ENCODE data around the gene DGKI. TPM values are rescaled to one million over a fixed set of nuclear protein-coding genes. Genes with fewer than 3 reads are reported as not detected.
"Not testable (repeated sequence)": the region's sequence is repeated elsewhere in the genome, so short reads cannot be mapped to it uniquely, and the experiment has no call there.

The DGKI gene
- total RNA-seq, 1 experiment from 2014 or later, result 21.6 TPM

- no peak for DNase-seq (ENCODE audit: low read depth)
Observed at GRCh38 chr7:137836113-137836509, 10.7 kb downstream of the DGKI start.

GRCh38 chr7:137835486-137836112, 11.2 kb downstream of the DGKI start:
- DNase-seq (ENCODE audit: low read depth), result no peak

DNA sequence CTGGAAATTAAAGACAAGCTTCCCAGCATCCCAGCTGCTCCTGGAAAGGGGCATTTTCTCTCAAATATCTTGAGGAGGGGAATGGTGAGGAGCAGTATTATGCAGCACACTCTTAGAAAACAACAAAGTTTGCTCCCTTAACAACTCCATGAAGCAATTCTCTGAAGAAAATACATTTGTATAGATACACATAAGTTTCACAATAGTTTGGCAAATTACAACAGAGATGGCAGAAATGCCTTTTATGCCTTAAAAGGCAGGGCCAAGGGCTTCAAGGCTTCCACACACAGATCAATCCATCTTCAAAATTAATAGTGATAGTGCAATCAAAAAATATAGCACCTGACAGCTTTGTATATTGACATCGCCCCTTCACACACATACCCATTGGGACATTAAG, 12.2 kb downstream of the DGKI start:
- DNase-seq (ENCODE audit: low read depth), result no peak

DNA sequence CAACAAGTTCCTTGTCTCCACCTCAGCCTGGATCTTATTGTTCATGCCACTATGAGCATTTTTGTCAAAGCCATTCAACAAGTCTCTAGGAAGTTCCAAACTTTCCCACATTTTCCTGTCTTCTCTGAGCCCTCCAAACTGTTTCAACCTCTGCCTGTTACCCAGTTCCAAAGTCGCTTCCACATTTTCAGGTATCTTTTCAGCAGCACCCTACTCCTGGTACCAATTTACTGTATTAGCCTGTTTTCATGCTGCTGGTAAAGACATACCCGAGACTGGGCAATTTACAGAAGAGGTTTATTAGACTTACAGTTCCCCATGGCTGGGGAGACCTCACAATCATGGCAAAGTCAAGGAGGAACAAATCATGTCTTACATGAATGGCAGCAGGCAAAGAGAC, 13.8 kb downstream of the DGKI start:
- not testable (repeated sequence) for DNase-seq (ENCODE audit: low read depth)

- no peak for DNase-seq (ENCODE audit: low read depth)
Observed at GRCh38 chr7:137832382-137832781, 14.4 kb downstream of the DGKI start.

- not testable (repeated sequence) for DNase-seq (ENCODE audit: low read depth)
Observed at GRCh38 chr7:137831555-137831954, 15.2 kb downstream of the DGKI start.

DNA sequence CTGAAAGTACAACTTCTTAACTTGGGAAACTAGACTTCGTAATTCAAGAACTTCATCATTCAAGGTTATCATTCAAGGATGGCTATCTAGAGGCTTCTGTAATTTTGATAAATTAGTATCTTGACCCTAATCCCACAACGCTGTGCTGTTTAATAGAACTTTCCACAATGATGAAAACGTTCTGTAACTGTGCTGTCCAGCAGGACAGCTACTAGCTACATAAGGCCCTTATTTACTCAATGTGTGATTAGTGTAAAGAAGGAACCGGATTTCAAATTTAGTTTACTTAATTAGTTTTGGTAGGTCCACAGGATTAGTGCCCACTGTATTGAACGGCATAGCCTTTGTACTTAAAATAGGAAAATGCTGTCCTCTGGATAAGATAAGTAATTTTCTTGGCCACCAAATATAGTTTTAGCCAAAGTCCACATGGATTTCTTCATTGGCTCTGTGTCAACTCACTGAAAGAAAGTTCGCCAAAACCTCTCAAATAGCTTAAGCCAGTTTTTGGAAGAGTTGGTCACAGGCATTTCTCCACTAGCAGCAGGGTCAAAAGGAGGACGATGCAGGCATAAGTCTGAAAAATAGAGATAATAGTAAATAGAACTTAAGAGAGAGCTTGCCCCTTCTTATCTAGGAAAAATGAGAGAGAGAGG, 17.3 kb downstream of the DGKI start:
- no peak for DNase-seq (ENCODE audit: low read depth)

DNA sequence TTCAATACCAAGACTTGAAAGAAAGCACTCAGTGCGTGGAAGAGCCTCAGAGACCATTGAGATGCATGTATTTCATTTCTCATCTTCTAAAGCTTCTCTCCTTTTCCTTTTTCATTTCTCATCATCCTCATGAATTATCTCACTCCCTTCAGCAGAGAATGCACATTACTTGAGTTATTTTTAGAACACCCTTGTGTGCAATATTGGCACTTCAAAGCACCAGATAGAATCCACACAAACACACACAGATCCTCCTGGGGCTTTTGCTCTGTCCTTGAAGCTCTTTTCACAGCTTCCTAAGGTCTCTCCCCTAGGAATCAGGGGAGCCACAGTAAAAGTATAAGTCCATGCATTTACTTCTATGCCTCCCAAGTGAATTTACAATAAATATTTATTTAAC, 18.3 kb downstream of the DGKI start:
- DNase-seq (ENCODE audit: low read depth), result no peak

- DNase-seq (ENCODE audit: low read depth), result no peak
Observed at GRCh38 chr7:137825489-137825888, 21.3 kb downstream of the DGKI start.

- no peak for DNase-seq (ENCODE audit: low read depth)
Observed at GRCh38 chr7:137820677-137821420, 25.9 kb downstream of the DGKI start.

DNA sequence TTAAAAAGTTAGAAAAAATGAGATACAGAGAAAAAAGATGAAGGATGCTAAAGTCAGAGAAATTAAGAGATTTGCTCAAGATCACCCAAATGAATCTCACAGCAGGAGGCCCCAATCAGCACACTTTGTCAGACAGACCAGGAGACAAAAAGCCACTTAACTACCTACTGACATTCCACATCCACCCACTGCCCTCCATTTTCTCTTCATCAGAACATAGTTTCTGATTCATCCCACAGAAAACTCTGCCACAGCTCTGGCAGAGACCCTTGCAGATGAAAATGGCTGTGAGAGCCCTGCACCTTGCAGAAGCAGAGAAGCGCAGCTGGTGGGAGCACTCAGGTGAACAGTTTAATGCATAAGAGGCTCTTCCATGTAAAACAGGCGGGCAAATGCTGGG, 26.6 kb downstream of the DGKI start:
- DNase-seq (ENCODE audit: low read depth), result no peak

DNA sequence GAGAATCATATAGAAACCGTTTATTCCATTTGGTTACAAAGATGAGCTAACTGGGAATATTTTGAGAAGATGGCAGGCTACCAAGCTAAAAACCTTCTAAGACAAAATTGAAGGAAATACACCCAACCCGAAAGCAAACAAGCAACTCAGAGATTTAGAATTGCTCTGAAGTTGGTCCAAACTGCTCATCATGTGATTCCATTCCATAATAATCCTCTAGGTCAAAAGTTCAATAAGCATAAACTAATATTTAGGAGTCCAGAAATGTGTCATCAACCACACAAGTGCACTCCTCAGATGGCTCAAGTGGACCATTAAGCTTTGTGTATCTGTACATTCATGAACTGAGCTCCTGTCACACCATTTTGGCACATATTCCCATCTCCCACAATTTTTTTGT, 28.7 kb downstream of the DGKI start:
- no peak for DNase-seq (ENCODE audit: low read depth)

GRCh38 chr7:137816696-137817320, 30.0 kb downstream of the DGKI start:
- DNase-seq (ENCODE audit: low read depth), result peak; percentile 12

GRCh38 chr7:137813541-137813940, 33.2 kb downstream of the DGKI start:
- no peak for DNase-seq (ENCODE audit: low read depth)

DNA sequence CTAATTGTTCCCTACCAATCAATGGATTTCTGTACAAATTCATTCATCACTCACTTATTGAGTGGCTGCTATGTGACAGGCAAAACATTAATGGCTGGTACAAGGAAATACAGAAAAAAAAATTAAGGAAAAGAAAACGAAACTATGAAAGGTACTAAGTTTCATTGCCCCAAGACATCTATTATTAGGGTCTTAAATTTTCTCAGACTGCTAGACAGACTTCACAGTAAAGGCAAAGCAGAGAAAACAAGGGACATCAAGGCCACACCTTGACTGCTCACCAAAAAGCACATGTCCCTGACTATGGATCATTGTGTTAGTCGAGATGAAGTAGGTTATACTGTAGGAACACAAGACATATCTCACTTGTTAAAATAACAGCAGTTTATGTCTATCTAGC, 36.5 kb downstream of the DGKI start:
- DNase-seq (ENCODE audit: low read depth), result no peak

DNA sequence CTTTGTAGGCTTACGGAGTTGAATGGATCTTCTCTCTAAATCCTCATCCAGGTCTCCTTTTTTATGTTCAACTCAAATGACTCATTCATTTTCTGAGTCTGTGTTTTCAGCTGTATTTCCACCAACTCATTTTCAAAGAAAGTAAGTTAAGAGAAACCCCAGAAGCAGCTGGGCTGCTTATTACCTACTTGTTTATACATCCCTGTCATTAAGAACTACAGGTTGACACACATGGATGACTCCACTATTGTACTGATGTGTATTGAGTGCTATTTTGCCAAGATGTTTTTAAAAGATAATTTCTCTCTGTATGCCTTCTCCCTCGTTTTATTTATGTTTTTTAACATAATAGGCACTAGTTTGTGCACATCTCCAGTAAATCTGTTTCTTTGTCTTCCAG, 41.9 kb downstream of the DGKI start:
- no peak for DNase-seq (ENCODE audit: low read depth)

DNA sequence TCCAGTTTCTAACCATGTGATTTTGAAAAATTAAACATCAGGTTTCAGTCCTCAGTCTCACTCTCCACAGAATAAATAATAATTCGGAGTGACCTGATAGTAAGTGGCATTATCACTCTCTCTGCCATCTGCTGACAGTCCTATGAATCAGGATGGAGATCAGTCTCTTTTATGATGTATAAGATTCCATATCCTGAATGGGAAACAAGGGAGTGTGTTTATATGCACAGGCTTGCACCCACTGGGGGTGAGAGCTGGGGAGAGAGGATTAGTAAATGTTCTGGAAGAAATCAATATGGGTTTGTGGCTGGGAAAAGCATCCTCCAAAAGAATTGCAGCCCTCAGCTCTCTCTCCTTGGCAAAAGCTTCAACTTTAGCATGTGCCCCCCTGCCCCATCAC, 45.3 kb downstream of the DGKI start:
- no peak for DNase-seq (ENCODE audit: low read depth)

- DNase-seq (ENCODE audit: low read depth), result peak; percentile 90
Observed at GRCh38 chr7:137801003-137801402, 45.8 kb downstream of the DGKI start.

- DNase-seq (ENCODE audit: low read depth), result no peak
Observed at GRCh38 chr7:137798073-137798763, 48.6 kb downstream of the DGKI start.

- DNase-seq (ENCODE audit: low read depth), result no peak
Observed at GRCh38 chr7:137795211-137795610, 51.6 kb downstream of the DGKI start.

DNA sequence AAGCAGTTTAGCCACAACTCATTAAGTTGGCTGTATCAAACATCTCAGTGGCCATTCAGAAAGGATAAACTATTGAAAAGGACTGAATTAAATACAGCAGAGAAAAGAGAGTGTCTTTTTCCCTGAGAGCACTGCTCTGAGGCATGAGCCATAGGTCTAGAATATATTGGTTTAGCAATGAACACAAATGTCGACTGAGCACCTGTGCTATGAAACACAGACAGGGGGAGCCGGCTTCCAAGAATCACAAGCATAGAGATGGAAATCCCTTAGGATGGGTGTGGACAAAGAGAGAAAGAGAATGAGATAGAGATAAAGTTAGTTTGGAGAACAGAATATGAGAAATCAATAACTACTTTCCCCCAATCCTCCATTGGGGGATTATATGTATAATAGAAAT, 54.8 kb downstream of the DGKI start:
- no peak for DNase-seq (ENCODE audit: low read depth)

GRCh38 chr7:137790828-137791227, 55.9 kb downstream of the DGKI start:
- DNase-seq (ENCODE audit: low read depth), result no peak

All from HT1080 (cell line).